Stomach (tissue), 9 donors: Measurements from ENCODE around the gene PSKH1. TPM values are rescaled to one million over a fixed set of nuclear protein-coding genes. Genes with fewer than 3 reads are reported as not detected.

Experiments
- DNase-seq, 2 donors: peaks; one replicate each; pipeline versions ENCODE4 v3.0.0 to v3.0.0-alpha.2; 2013 to 2019
- H3K27ac ChIP-seq, 5 donors: fragments of 200-600 bp in 4 of 5; sonication (generic) in 4 of 5; one replicate each; pipeline ENCODE4 v1.5.1; 2013 to 2019; ENCODE audit warnings: mild to moderate bottlenecking in 1 of 5, moderate library complexity in 1 of 5
- H3K27me3 ChIP-seq, 3 donors: fragments of 200-600 bp; sonication (generic); one replicate each; pipeline ENCODE4 v1.5.1; 2017 to 2019; ENCODE audit warnings: mixed run types in 1 of 3
- H3K36me3 ChIP-seq, 4 donors: fragments of 200-600 bp; sonication (generic); 1 replicate in 3 of 4; 2 replicates in 1 of 4; pipeline ENCODE4 v1.5.1; 2016 to 2019
- H3K4me1 ChIP-seq, 4 donors: fragments of 200-600 bp; sonication (generic); one replicate each; pipeline ENCODE4 v1.5.1; 2016 to 2019
- H3K4me3 ChIP-seq, 4 donors: fragments of 200-600 bp; sonication (generic) in 3 of 4; one replicate each; pipeline ENCODE4 v1.5.1; 2016 to 2019; ENCODE audit warnings: mild to moderate bottlenecking in 1 of 4
- H3K9me3 ChIP-seq, 4 donors: fragments of 200-600 bp; sonication (generic); one replicate each; pipeline ENCODE4 v1.5.1; 2016 to 2019
- CTCF ChIP-seq, 7 experiments: fragments of 450-650 bp in 4 of 7; fragments of 200-600 bp in 3 of 7; sonication (generic) in 3 of 7; IDR thresholded peaks; one replicate each; pipeline ENCODE4 v1.5.1; 2016 to 2019; ENCODE audit warnings: antibody characterized with exemption in 7 of 7, control low read depth in 2 of 7, mild to moderate bottlenecking in 1 of 7
- EP300 ChIP-seq: sonication (generic); formaldehyde crosslinking; IDR thresholded peaks from one replicate; pipeline ENCODE4 v1.6.1; 2017; ENCODE audit warnings: antibody characterized with exemption
- POLR2A ChIP-seq, 4 donors: fragments of 450-650 bp; IDR thresholded peaks; one replicate each; pipeline ENCODE4 v1.6.1; 2016; ENCODE audit warnings: antibody characterized with exemption in 4 of 4, control low read depth in 2 of 4, mild to moderate bottlenecking in 1 of 4, moderate library complexity in 1 of 4
- POLR2AphosphoS5 ChIP-seq, 3 donors: sonication (generic); formaldehyde crosslinking; IDR thresholded peaks; one replicate each; pipeline ENCODE4 v1.6.1; 2016; ENCODE audit warnings: antibody characterized with exemption in 3 of 3
- WGBS, 5 donors: extraction: QIAGEN DNeasy Blood & Tissue Kit in 3 of 5; methylation state at CpG; one replicate each; pipeline versions ENCODE4 v1.1.5 to v1.1.7; 2013 to 2018; 5-methylcytosine and 5-hydroxymethylcytosine counted together
- intact Hi-C: fragments of 100-400 bp; cut with DNase I; formaldehyde crosslinking; loops from one replicate; pipeline ENCODE4 v1.15.1; 2023; ENCODE audit warnings: low total_unique reads
- polyA plus RNA-seq, 3 donors: library from polyadenylated mRNA; stranded (reverse); fragments of 200-250 nt; gene quantifications; one replicate each; pipeline ENCODE4 v1.2.3, GENCODE V29; 2013
- total RNA-seq, 5 donors: library from RNA; depleted of rRNA; stranded (reverse); fragments of >200 nt; gene quantifications; one replicate each; pipeline versions ENCODE4 v1.1.0 to v1.2.3, GENCODE V29; 2014 to 2016
- donor health status: healthy with polysubstance abuse.
- donor health status: Bipolar disorder and iron deficiency.
- donor health status: healthy.

The PSKH1 gene
- total and polyA plus RNA-seq, 8 donors = 10.2 to 93.7 (median 22.4) TPM

DNA sequence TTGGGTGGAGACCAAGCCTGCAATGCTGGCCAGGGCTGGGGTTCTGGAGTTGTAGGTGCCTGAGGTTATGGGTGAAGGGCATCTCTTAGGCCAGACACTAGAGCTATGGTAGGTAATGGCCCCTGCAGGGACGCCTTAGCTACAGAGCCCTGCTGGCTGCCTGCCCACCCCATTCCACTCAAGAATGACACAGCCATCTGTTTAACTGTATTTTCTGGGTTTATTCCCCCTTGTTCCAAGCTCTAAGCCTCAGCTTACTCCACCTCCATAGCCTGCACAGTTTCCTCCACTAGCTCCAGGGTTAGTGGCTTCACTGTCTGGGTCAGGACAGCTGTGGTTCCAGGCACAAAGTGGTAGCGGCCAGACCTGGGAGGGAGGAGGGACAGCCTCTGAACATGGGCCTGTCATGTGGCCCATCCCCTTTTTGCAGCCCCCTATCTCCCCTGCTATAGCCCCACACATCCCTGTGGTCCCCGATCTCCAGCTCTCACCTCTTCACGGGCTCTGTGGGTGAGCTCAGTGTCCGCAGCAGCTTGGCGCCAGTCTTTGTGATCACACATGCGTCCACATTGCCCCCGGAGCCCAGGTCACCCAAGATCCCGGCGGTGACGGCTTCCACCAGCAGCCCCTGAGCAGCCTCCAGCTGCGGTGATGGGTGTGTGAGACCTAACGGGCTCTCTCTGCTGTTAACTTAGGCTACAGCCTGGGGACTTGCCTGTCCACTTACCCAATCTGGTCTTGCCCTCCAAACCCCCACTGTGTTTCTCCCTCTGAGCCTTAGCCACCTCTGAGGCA is 41.4 kb downstream of the PSKH1 start:
- TF ChIP-seq POLR2A (IDR thresholded peaks at IDR 0.05) (no peak), EP300 (no peak)
- Histone ChIP-seq H3K9me3 (no peaks in the 10 kb centered on the region), H3K4me1 (peaks cover 23 to 29% (median 27%) of the 10 kb centered on the region in 4 donors), H3K36me3 (peaks cover 8 to 56% (median 44%) of the 10 kb centered on the region in 4 donors), H3K27me3 (no peaks in the 10 kb centered on the region), H3K27ac (peak overlapping the region in 3 of 5 donors; percentile 94 to 99 (median 97)), H3K4me3 (peak overlapping the region; percentile 75 to 89 (median 88))
- WGBS, 5 donors = 59 to 77% (median 69%) methylated on average over 13 of the region's 13 CpGs
- no peak for DNase-seq
- intact Hi-C loops = loop anchor here (10.0 kb wide), 1 partner anchor 110 kb away; no protein-coding TSS in a partner anchor

GRCh38 chr16:67935101-67935401 is 42.0 kb downstream of the PSKH1 start:
- intact Hi-C loops = loop anchor here (10.0 kb wide), 1 partner anchor 110 kb away; no protein-coding TSS in a partner anchor
- peaks cover 25 to 35% (median 32%) of the 10 kb centered on the region in 4 donors for H3K4me1 ChIP-seq
- peak overlapping the region; percentile 6 to 99 (median 97) for H3K27ac ChIP-seq
- no peak for DNase-seq
- H3K36me3 ChIP-seq = peaks cover 8 to 56% (median 41%) of the 10 kb centered on the region in 4 donors
- no peaks in the 10 kb centered on the region for H3K27me3 ChIP-seq
- 17 to 57% (median 30%) methylated on average over 9 to 13 of the region's 13 CpGs for WGBS, 5 donors
- H3K9me3 ChIP-seq = no peaks in the 10 kb centered on the region
- TF ChIP-seq POLR2A (IDR thresholded peaks at IDR 0.05) (no peak), EP300 (no peak), CTCF (IDR thresholded peaks at IDR 0.05) (no peak), POLR2AphosphoS5 (IDR thresholded peaks at IDR 0.05) (no peak)
- peak overlapping the region; percentile 75 to 89 (median 88) for H3K4me3 ChIP-seq

- 2 to 6% (median 3%) methylated on average over 25 to 55 of the region's 55 CpGs for WGBS, 5 donors
- Histone ChIP-seq H3K9me3 (no peaks in the 10 kb centered on the region), H3K4me1 (peaks cover 27 to 39% (median 36%) of the 10 kb centered on the region in 4 donors), H3K36me3 (peaks cover 5 to 54% (median 38%) of the 10 kb centered on the region in 4 donors), H3K4me3 (peak overlapping the region; percentile 75 to 89 (median 88)), H3K27me3 (no peaks in the 10 kb centered on the region), H3K27ac (peak overlapping the region; percentile 81 to 99 (median 97))
- intact Hi-C loops = loop anchor here (10.0 kb wide), 1 partner anchor 111 kb away; no protein-coding TSS in a partner anchor
- TF ChIP-seq POLR2A (IDR thresholded peaks at IDR 0.05) (no peak), POLR2AphosphoS5 (IDR thresholded peaks at IDR 0.05) (peak; percentile 29 to 94 (median 80)), CTCF (IDR thresholded peaks at IDR 0.05) (peak in 1 of 7 experiments; percentile 17)
- DNase-seq = peak; percentile 97 to 99
These were observed 42.5 kb downstream of the PSKH1 start for GRCh38 chr16:67935402-67936123.

- Histone ChIP-seq H3K27me3 (no peaks in the 10 kb centered on the region), H3K27ac (peak within 1 kb of the TSS; percentile 81 to 99 (median 97)), H3K36me3 (peaks cover 5 to 46% (median 33%) of the 10 kb centered on the region in 4 donors), H3K4me3 (peak within 1 kb of the TSS; percentile 75 to 89 (median 88)), H3K4me1 (peaks cover 27 to 41% (median 38%) of the 10 kb centered on the region in 4 donors), H3K9me3 (no peaks in the 10 kb centered on the region)
- intact Hi-C loops = loop anchor here (10.0 kb wide), 1 partner anchor 112 kb away; no protein-coding TSS in a partner anchor
- DNase-seq = peak; percentile 41 to 90
- TF ChIP-seq EP300 = no peak
- peak in 1 of 4 donors; percentile 40 for TF ChIP-seq POLR2A (IDR thresholded peaks at IDR 0.05)
- peak in 2 of 3 donors; percentile 82 to 83 for TF ChIP-seq POLR2AphosphoS5 (IDR thresholded peaks at IDR 0.05)
- TF ChIP-seq CTCF (IDR thresholded peaks at IDR 0.05) = no peak
- WGBS, 5 donors = 0 to 1% (median 1%) methylated on average over 33 to 54 of the region's 54 CpGs
These were observed 43.2 kb downstream of the PSKH1 start, which contains the start of gene PSMB10 for GRCh38 chr16:67936124-67936879. PSMB10 (minus strand) TSS chr16:67936850; CDS start chr16:67936749, 101 bp downstream.
